Ovary (tissue), 9 donors: ENCODE measurements around the gene COL27A1. TPM values are rescaled to one million over a fixed set of nuclear protein-coding genes. Genes with fewer than 3 reads are reported as not detected.

ENCODE experiments used
- DNase-seq, 5 donors: peaks; one replicate each; pipeline ENCODE4 v3.0.0-alpha.2; 2019 to 2020
- H3K27ac ChIP-seq, 2 donors: fragments of 200-600 bp; one replicate each; pipeline versions ENCODE4 v1.5.1 to v1.8.0; 2019 to 2022
- H3K27me3 ChIP-seq: fragments of 200-600 bp; one replicate; pipeline ENCODE4 v1.8.0; 2022
- H3K36me3 ChIP-seq: fragments of 200-600 bp; sonication (generic); one replicate; pipeline ENCODE4 v1.5.1; 2019
- H3K4me1 ChIP-seq: one replicate; pipeline ENCODE4 v1.8.1; 2013; ENCODE audit warnings: mild to moderate bottlenecking, moderate library complexity; ENCODE audit not compliant: insufficient read depth
- H3K4me3 ChIP-seq: fragments of 200-600 bp; sonication (generic); one replicate; pipeline ENCODE4 v1.5.1; 2017
- H3K9me3 ChIP-seq, 2 donors: fragments of 200-600 bp in 1 of 2; sonication (generic) in 1 of 2; one replicate each; pipeline versions ENCODE4 v1.5.1 to v1.8.1; 2013 to 2019; ENCODE audit warnings: mild to moderate bottlenecking in 1 of 2, moderate library complexity in 1 of 2
- EP300 ChIP-seq: sonication (generic); formaldehyde crosslinking; IDR thresholded peaks from one replicate; pipeline ENCODE4 v1.6.1; 2017; ENCODE audit warnings: antibody characterized with exemption
- POLR2A ChIP-seq: fragments of 450-650 bp; IDR thresholded peaks from one replicate; pipeline ENCODE4 v1.6.1; 2017; ENCODE audit warnings: antibody characterized with exemption, mild to moderate bottlenecking, moderate library complexity
- WGBS, 3 donors: extraction: QIAGEN DNeasy Blood & Tissue Kit in 1 of 3; methylation state at CpG; one replicate each; pipeline versions ENCODE4 v1.1.5 to v1.1.7; 2013 to 2017; 5-methylcytosine and 5-hydroxymethylcytosine counted together
- intact Hi-C, 4 donors: fragments of 100-400 bp; cut with DNase I; formaldehyde crosslinking; loops; one replicate each; pipeline versions ENCODE4 v1.11.0 to v1.15.1; 2022 to 2023
- polyA plus RNA-seq, 2 donors: library from polyadenylated mRNA; stranded (reverse); fragments of 200-250 nt in 1 of 2; fragments of 350-450 nt in 1 of 2; fragmentation: Illumina TruSeq in 1 of 2; extraction: RNeasy Lipid Tissue Mini Kit (QIAGEN cat#74804) in 1 of 2; gene quantifications; one replicate each; pipeline ENCODE4 v1.2.3, GENCODE V29; 2013 to 2014
- total RNA-seq, 7 donors: library from RNA; depleted of rRNA in 2 of 7; stranded (reverse); fragments of >200 nt in 2 of 7; fragmentation: NEBNext Ultra II Directional in 3 of 7; extraction: Animal tissue kit (Norgen Biotek cat#: 25700) in 3 of 7; gene quantifications; one replicate each; pipeline versions ENCODE4 v1.1.0 to v1.2.4, GENCODE V29; 2016 to 2023
- TF ChIP-seq, protein P1 (sequence below), 3 donors: fragments of 450-650 bp in 2 of 3; fragments of 200-600 bp in 1 of 3; IDR thresholded peaks; one replicate each; pipeline versions ENCODE4 v1.5.1 to v1.8.0; 2016 to 2022; ENCODE audit warnings: antibody characterized with exemption in 3 of 3, mild to moderate bottlenecking in 1 of 3
- donor health status: DM: no; HTN: no; CAD: no; lungs with moderate emphysema.
- donor health status: DM: no; HTN: no; CAD: no.
- donor health status: Bipolar disorder and iron deficiency.
- donor health status: DM: yes; HTN: yes; CAD: no.
- donor health status: DM: no; HTN: no; CAD: no.
- donor health status: DM: yes; HTN: yes; CAD: no.

Gene COL27A1
- total and polyA plus RNA-seq, 9 donors: 5.2 to 91.2 (median 16.8) TPM

DNA sequence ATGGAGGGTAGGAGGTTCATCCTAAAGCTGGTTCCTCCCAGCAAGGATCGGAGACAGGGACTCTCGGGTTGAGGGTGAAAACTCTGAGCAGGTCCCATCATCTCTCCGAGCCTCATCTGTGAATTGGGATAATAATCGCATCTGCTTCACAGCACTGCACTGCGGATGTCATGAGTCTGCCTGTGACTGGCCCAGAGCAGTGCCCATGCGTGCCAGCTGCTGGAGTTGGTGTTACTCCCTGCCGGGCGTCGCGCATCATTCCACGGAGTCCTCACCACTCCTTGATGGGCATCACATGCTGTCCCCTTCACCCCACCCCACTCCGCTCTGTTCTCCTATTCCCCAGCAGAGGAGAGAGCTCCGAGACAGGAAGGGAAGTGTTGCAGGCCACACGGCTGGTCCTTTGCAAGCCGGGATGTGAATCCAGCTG, 132.4 kb downstream of the COL27A1 start:
- WGBS, 3 donors: 75 to 86% (median 81%) methylated on average over 15 of the region's 15 CpGs

DNA sequence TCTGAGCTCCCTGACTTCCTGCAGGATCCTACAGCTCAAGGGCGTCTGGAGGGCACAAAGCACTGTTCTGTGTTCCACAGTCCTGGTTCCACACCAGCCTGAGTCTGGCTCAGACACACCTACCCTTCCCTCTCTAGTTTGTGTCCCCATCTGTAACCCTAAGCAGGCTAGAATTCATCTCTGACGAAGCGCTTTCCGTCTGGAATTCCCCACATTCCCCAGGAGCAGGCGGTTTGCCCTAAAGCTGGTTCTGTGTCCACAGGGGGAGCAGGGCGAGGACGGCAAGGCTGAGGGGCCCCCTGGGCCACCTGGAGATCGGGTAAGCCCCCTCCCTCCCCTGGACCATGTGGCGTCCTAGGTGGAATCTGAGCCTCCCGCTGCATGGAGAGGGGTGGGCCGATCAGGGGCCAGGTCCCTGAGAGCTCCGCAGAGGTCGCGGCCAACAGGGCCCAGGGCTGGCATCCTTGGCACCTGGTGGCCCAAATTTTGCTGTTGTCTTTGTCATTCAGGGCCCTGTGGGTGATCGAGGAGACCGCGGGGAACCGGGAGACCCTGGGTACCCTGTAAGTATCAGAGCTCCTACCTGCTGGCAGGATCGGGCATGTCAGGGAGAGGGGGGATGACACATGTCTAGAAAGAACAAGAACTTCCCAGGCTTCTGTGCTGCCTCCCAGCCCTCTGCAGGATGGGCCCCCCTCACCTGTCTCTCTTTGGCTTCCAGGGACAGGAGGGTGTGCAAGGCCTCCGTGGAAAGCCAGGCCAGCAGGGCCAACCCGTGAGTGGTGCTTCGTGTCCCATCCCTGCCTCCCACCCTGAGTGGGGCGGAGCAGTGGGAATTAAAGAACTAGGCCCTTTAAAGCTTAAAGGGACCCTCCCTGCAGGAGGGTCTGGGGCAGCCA, 133.1 kb downstream of the COL27A1 start:
- intact Hi-C loops: loop anchor here in 3 of 4 donors (1.0 to 5.0 kb wide), 5 partner anchors 131 to 206 kb away; partner anchors contain the start of gene COL27A1 (in 1 of the 3)

More for the DNA sequence above, 132.4 kb downstream of the COL27A1 start:
- Histone ChIP-seq H3K27ac (no peak overlapping the region), H3K27me3 (no peaks in the 10 kb centered on the region), H3K4me3 (no peak overlapping the region), H3K9me3 (no peaks in the 10 kb centered on the region), H3K36me3 (no peaks in the 10 kb centered on the region), H3K4me1 (peaks cover 8% of the 10 kb centered on the region)
- TF ChIP-seq EP300: no peak
- TF ChIP-seq POLR2A: no peak
- TF ChIP-seq, protein P1, sequence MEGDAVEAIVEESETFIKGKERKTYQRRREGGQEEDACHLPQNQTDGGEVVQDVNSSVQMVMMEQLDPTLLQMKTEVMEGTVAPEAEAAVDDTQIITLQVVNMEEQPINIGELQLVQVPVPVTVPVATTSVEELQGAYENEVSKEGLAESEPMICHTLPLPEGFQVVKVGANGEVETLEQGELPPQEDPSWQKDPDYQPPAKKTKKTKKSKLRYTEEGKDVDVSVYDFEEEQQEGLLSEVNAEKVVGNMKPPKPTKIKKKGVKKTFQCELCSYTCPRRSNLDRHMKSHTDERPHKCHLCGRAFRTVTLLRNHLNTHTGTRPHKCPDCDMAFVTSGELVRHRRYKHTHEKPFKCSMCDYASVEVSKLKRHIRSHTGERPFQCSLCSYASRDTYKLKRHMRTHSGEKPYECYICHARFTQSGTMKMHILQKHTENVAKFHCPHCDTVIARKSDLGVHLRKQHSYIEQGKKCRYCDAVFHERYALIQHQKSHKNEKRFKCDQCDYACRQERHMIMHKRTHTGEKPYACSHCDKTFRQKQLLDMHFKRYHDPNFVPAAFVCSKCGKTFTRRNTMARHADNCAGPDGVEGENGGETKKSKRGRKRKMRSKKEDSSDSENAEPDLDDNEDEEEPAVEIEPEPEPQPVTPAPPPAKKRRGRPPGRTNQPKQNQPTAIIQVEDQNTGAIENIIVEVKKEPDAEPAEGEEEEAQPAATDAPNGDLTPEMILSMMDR (IDR thresholded peaks at IDR 0.05): no peak
- DNase-seq: peak in 4 of 5 donors; percentile 9 to 34 (median 20)
- intact Hi-C loops: loop anchor here in 3 of 4 donors (1.0 to 5.0 kb wide), 5 partner anchors 130 to 205 kb away; partner anchors contain the start of gene COL27A1 (in 1 of the 3)

DNA sequence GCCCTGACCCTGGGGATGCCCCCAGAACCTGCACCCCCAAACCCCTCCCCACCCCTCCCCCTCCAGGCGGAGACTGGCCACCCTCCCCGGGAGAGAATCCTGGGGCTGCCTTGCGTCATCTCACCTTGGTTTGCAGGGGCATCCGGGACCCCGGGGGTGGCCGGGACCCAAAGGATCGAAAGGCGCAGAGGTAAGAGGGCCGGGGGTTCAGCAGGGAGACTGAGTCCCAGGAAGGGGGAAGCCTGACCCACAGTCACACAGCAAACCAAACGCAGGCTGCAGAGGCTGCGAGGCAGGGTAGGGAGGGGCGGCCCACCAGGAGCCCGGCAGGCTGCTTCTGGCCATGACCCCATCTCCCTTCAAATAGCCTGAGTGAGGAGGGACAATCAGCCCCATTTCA, 133.8 kb downstream of the COL27A1 start:
- intact Hi-C loops: loop anchor here in 2 of 4 donors (5.0 kb wide), 4 partner anchors 132 to 207 kb away; partner anchors contain the start of gene COL27A1 (in 1 of the 2)
- TF ChIP-seq EP300 (no peak), POLR2A (no peak)
- TF ChIP-seq, protein P1 (IDR thresholded peaks at IDR 0.05): no peak
- Histone ChIP-seq H3K9me3 (no peaks in the 10 kb centered on the region), H3K4me3 (no peak overlapping the region), H3K27me3 (no peaks in the 10 kb centered on the region), H3K36me3 (no peaks in the 10 kb centered on the region), H3K4me1 (peaks cover 8% of the 10 kb centered on the region), H3K27ac (no peak overlapping the region)
- DNase-seq: peak; percentile 11 to 38 (median 19)
- WGBS, 3 donors: 84 to 88% (median 88%) methylated on average over 13 of the region's 13 CpGs

More for the DNA sequence above, 133.1 kb downstream of the COL27A1 start:
- H3K36me3 ChIP-seq: no peaks in the 10 kb centered on the region
- H3K27me3 ChIP-seq: no peaks in the 10 kb centered on the region
- H3K4me1 ChIP-seq: peaks cover 8% of the 10 kb centered on the region
- DNase-seq: peak; percentile 9 to 35 (median 22)
- TF ChIP-seq POLR2A (no peak), EP300 (no peak)
- TF ChIP-seq, protein P1 (IDR thresholded peaks at IDR 0.05): no peak
- H3K4me3 ChIP-seq: no peak overlapping the region
- no peaks in the 10 kb centered on the region for H3K9me3 ChIP-seq
- H3K27ac ChIP-seq: no peak overlapping the region
- WGBS, 3 donors: 64 to 77% (median 72%) methylated on average over 23 of the region's 23 CpGs

DNA sequence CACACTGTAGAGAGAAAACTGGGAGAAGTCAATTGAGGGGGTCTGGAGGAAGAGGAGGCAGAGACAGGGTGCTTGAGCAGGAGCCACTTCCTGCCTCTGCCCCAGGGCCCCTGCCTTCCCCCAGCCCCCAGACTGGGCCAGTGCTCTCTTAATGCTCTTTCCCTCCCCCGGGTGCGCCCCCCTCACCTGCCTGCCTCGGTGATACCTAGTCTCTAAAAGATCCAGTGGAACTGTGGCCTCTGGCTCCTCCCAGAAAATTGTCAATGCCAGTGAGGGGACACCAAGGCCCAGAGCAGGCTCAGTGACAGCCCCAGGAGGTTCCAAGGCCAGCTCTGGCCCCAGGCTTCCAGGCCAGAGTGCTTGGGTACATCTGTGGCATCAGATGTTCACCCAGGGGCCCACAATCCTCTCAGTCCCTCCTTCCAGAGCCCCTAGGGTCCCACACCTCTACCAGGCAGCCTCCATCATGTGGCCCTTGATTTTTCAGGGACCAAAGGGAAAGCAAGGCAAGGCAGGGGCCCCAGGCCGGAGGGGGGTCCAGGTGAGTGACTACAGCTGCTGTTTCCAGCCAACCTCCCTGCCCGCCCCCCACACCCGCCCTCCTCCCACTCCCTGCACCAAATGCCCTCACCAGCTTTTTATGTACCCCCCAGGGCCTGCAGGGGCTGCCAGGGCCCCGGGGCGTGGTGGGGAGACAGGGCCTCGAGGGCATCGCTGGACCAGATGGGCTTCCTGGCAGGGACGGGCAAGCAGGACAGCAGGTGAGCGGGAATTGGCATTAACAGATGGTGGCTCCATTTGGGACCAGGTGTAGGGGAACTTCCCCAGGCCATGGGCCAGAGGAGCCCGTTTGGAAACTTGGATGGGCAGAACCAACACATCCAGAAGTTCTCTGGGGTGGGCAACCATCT, 134.5 kb downstream of the COL27A1 start:
- 82 to 89% (median 88%) methylated on average over 13 of the region's 13 CpGs for WGBS, 3 donors
- H3K4me3 ChIP-seq: no peak overlapping the region
- intact Hi-C loops: loop anchor here (2.0 to 5.0 kb wide), 6 partner anchors 133 to 408 kb away; partner anchors contain the start of gene COL27A1 (in 1 of the 4)
- H3K9me3 ChIP-seq: no peaks in the 10 kb centered on the region
- no peaks in the 10 kb centered on the region for H3K36me3 ChIP-seq
- TF ChIP-seq POLR2A (no peak), EP300 (no peak)
- TF ChIP-seq, protein P1 (IDR thresholded peaks at IDR 0.05): no peak
- peaks cover 8% of the 10 kb centered on the region for H3K4me1 ChIP-seq
- no peak overlapping the region for H3K27ac ChIP-seq
- DNase-seq: peak; percentile 7 to 38 (median 24)
- no peaks in the 10 kb centered on the region for H3K27me3 ChIP-seq
